SK-N-SH treated with all-trans-retinoic acid at 6 μM for 48 hours (cell line): ENCODE measurements around the gene GPX3.

Experiments
- ARNTL ChIP-seq: fragments of 450-650 bp; formaldehyde crosslinking; IDR thresholded peaks from 2 replicates; pipeline ENCODE4 v1.5.0; 2020; ENCODE audit warnings: low read depth, mild to moderate bottlenecking, moderate library complexity, borderline replicate concordance
- BACH2 ChIP-seq: fragments of 250-450 bp; sonication (Bioruptor Pico); IDR thresholded peaks from 2 replicates; pipeline ENCODE4 v1.9.0; 2021; ENCODE audit warnings: mild to moderate bottlenecking, borderline replicate concordance
- CREB5 ChIP-seq: fragments of 250-450 bp; sonication (Bioruptor Pico); IDR thresholded peaks from 2 replicates; pipeline ENCODE4 v1.5.1; 2020; ENCODE audit warnings: low read depth, mild to moderate bottlenecking, moderate library complexity
- CSDC2 ChIP-seq: fragments of 250-450 bp; sonication (Bioruptor Pico); IDR thresholded peaks from 2 replicates; pipeline ENCODE4 v1.5.0; 2020; ENCODE audit warnings: mild to moderate bottlenecking, moderate library complexity
- OSR1 ChIP-seq: fragments of 250-450 bp; sonication (Bioruptor Pico); IDR thresholded peaks from 2 replicates; pipeline ENCODE4 v1.8.0; 2022; ENCODE audit warnings: moderate library complexity, mild to moderate bottlenecking, inconsistent platforms
- PATZ1 ChIP-seq: fragments of 250-450 bp; sonication (Bioruptor Pico); IDR thresholded peaks from 2 replicates; pipeline ENCODE4 v1.8.0; 2020; ENCODE audit warnings: mild to moderate bottlenecking, moderate library complexity, borderline replicate concordance
- PPARA ChIP-seq: fragments of 250-450 bp; sonication (Bioruptor Pico); IDR thresholded peaks from 2 replicates; pipeline ENCODE4 v1.5.0; 2020; ENCODE audit warnings: mild to moderate bottlenecking, borderline replicate concordance
- RARB ChIP-seq: fragments of 250-450 bp; sonication (Bioruptor Pico); IDR thresholded peaks from 2 replicates; pipeline ENCODE4 v1.8.0; 2021; ENCODE audit warnings: mild to moderate bottlenecking, moderate library complexity
- SNAI2 ChIP-seq: fragments of 250-450 bp; sonication (Bioruptor Pico); IDR thresholded peaks from 2 replicates; pipeline ENCODE4 v1.5.0; 2020; ENCODE audit warnings: mild to moderate bottlenecking, moderate library complexity
- ZC3H10 ChIP-seq: fragments of 250-450 bp; sonication (Bioruptor Pico); IDR thresholded peaks from 2 replicates; pipeline ENCODE4 v1.5.1; 2021; ENCODE audit warnings: mild to moderate bottlenecking, moderate library complexity
- ZFP3 ChIP-seq: fragments of 250-450 bp; sonication (Bioruptor Pico); IDR thresholded peaks from 2 replicates; pipeline ENCODE4 v1.5.0; 2020; ENCODE audit warnings: mild to moderate bottlenecking, moderate library complexity
- ZFP30 ChIP-seq: fragments of 450-650 bp; formaldehyde crosslinking; IDR thresholded peaks from 2 replicates; pipeline ENCODE4 v1.5.0; 2022; ENCODE audit warnings: mild to moderate bottlenecking, moderate library complexity
- ZNF565 ChIP-seq: fragments of 450-650 bp; formaldehyde crosslinking; conservative IDR thresholded peaks from 2 replicates; pipeline ENCODE4 v1.5.0; 2020; ENCODE audit warnings: low read depth, mild to moderate bottlenecking, moderate library complexity
- ZNF8 ChIP-seq: fragments of 450-650 bp; formaldehyde crosslinking; IDR thresholded peaks from 2 replicates; pipeline ENCODE4 v1.5.0; 2020; ENCODE audit warnings: mild to moderate bottlenecking, moderate library complexity

- TF ChIP-seq ZFP30 (CRISPR knock-in tag) (no peak), ARNTL (CRISPR knock-in tag) (no peak), PPARA (CRISPR knock-in tag) (no peak), OSR1 (CRISPR knock-in tag) (no peak), CREB5 (CRISPR knock-in tag) (no peak), PATZ1 (no peak), BACH2 (no peak), RARB (no peak), ZNF8 (CRISPR knock-in tag) (no peak), ZC3H10 (CRISPR knock-in tag) (no peak), CSDC2 (CRISPR knock-in tag) (no peak), ZFP3 (no peak), SNAI2 (CRISPR knock-in tag) (no peak), ZNF565 (CRISPR knock-in tag) (no peak)
Observed at GRCh38 chr5:151071021-151071420, 50.6 kb downstream of the GPX3 start.
